Kasumi-1 (cell line): ENCODE measurements around the gene LCE2D.

ENCODE experiments used
- DNase-seq, 2 experiments: peaks; one replicate each; lab custom pipeline; 2025; lab: John Stamatoyannopoulos, UW

LCE2D gene

DNA sequence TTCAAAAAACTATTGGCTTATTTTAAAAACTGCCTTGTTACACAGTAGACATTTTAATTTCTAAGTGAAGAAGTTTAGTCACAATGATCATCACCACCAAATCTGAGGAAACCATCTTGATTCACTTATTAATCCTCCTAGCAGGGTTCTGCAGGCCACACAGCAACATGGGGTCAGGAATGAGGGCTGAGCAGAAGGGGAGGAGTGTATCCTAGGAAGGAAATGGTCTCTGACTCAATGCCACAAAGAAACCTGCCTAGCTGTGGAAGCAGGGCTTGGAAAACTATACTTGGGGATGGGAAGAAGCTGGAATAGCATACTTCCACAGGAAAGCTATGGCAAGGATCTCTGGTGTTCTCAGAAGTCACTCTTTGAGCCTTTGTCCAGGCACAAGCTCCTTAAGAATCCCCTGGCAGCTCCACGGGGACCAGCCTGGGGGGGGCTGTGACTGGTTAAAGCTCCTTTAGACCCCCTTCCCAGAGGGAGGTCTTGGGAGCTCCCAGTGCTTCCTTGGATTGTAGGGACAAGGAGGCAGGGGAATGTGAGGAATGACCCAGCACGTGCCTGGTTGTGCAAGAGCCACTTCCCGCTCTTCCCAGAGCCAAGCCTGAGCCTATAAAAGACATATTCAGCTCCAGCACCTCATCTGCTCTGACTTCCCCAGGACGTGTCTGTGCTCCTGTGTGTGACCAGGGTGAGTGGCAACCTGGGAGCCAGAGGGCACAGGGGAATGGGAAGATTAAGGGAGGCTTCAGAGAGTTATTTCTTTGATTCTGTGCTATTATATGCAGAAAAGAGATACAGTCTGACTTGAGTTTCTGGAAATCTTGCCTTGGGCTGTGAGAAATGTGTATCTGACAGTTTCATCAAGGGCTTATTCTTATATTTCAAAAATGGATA is 34.8 kb downstream of the LCE2D start, which contains the start of gene LCE2A:
LCE2A (plus strand) TSS at position 645 of the 900 bp plus-strand sequence. CDS start 557 bp downstream, outside the sequence.
- no peak for DNase-seq

DNA sequence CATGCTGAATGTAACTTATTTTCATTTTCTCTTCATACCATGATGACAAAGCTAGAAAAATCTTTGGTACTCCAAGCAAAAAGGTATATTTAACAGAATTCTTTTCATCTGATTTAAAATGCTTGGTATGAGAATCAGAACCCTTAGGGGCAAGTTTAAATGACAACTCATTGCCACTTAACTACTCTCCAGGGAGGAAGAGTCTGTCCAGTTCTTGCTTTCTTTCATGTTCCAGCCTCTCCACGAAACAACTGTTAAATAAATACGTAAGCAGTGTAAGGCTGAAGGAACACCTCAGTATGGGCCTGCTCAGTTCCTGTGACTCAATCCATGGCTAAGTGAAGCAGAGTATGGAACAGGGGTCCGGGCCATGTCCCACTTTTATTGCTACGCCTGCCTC is 36.6 kb downstream of the LCE2D start:
- no peak for DNase-seq

DNA sequence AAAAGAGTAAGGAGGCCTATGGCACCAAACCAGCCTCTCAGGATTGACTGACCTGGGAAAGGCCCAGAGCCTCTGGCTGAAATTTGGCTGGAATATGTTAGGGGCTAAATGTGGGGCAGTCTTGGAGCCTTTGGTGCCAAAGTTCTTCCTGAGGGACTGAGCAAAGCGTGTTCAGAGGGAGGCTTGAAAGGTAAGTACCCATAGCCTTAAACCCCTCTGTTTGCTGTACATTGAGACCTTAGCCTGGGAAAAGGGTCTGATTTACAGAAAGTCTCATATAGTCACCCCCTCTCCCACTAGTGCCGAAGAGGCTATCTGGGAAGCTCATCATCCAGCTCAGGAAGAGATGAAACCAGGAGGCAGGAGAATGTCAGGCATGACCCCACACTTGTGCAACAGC is 44.7 kb downstream of the LCE2D start, which contains the start of gene LCE4A:
LCE4A (plus strand) TSS at position 301 of the 400 bp plus-strand sequence. CDS start 916 bp downstream, outside the sequence.
- no peak for DNase-seq
